ENCODE data around the gene SUSD4. TPM values are rescaled to one million over a fixed set of nuclear protein-coding genes. Genes with fewer than 3 reads are reported as not detected.

SUSD4 gene
- total RNA-seq, 1 experiment from 2014 or later: 11.9 TPM

GRCh38 chr1:223189525-223189902 lies 174.5 kb downstream of the SUSD4 start:
- in situ Hi-C loops (cut with HindIII; ENCODE audit: low pct_unique_long_range_greater_than_20kb, low sequenced_read_pairs): no loop called here
- DNase-seq (ENCODE audit: low read depth): no peak

- in situ Hi-C loops (cut with HindIII; ENCODE audit: low pct_unique_long_range_greater_than_20kb, low sequenced_read_pairs): no loop called here
- DNase-seq (ENCODE audit: low read depth): no peak
Measured at GRCh38 chr1:223188618-223189356, 175.2 kb downstream of the SUSD4 start.

- no peak for DNase-seq (ENCODE audit: low read depth)
- in situ Hi-C loops (cut with HindIII; ENCODE audit: low pct_unique_long_range_greater_than_20kb, low sequenced_read_pairs): no loop called here
Measured at GRCh38 chr1:223186800-223187199, 177.2 kb downstream of the SUSD4 start.

- no peak for DNase-seq (ENCODE audit: low read depth)
- in situ Hi-C loops (cut with HindIII; ENCODE audit: low pct_unique_long_range_greater_than_20kb, low sequenced_read_pairs): no loop called here
Measured at GRCh38 chr1:223183268-223183862, 180.6 kb downstream of the SUSD4 start.

- in situ Hi-C loops (cut with HindIII; ENCODE audit: low pct_unique_long_range_greater_than_20kb, low sequenced_read_pairs): no loop called here
- DNase-seq (ENCODE audit: low read depth): no peak
Measured at GRCh38 chr1:223180731-223181321, 183.2 kb downstream of the SUSD4 start.

- in situ Hi-C loops (cut with HindIII; ENCODE audit: low pct_unique_long_range_greater_than_20kb, low sequenced_read_pairs): no loop called here
- DNase-seq (ENCODE audit: low read depth): no peak
Measured at GRCh38 chr1:223179786-223180185, 184.2 kb downstream of the SUSD4 start.

- DNase-seq (ENCODE audit: low read depth): no peak
- in situ Hi-C loops (cut with HindIII; ENCODE audit: low pct_unique_long_range_greater_than_20kb, low sequenced_read_pairs): no loop called here
Measured at GRCh38 chr1:223179280-223179679, 184.7 kb downstream of the SUSD4 start.

GRCh38 chr1:223177681-223178080 lies 186.3 kb downstream of the SUSD4 start:
- in situ Hi-C loops (cut with HindIII; ENCODE audit: low pct_unique_long_range_greater_than_20kb, low sequenced_read_pairs): no loop called here
- no peak for DNase-seq (ENCODE audit: low read depth)

GRCh38 chr1:223176437-223176836 lies 187.5 kb downstream of the SUSD4 start:
- in situ Hi-C loops (cut with HindIII; ENCODE audit: low pct_unique_long_range_greater_than_20kb, low sequenced_read_pairs): no loop called here
- no peak for DNase-seq (ENCODE audit: low read depth)

- in situ Hi-C loops (cut with HindIII; ENCODE audit: low pct_unique_long_range_greater_than_20kb, low sequenced_read_pairs): no loop called here
- no peak for DNase-seq (ENCODE audit: low read depth)
Measured at GRCh38 chr1:223175633-223176032, 188.3 kb downstream of the SUSD4 start.

GRCh38 chr1:223175032-223175431 lies 188.9 kb downstream of the SUSD4 start:
- no peak for DNase-seq (ENCODE audit: low read depth)
- in situ Hi-C loops (cut with HindIII; ENCODE audit: low pct_unique_long_range_greater_than_20kb, low sequenced_read_pairs): no loop called here

Other genes starting within 250 kb of the SUSD4 start
- 0.64 TPM in 1 of 2 replicates, not detected in the other for gene TLR5, start 220.9 kb downstream of the SUSD4 start, total RNA-seq (2014; rRNA removed; shearing (Covaris generic); ENCODE audit: low replicate concordance)
- gene CCDC185, start 29.2 kb upstream of the SUSD4 start, total RNA-seq (2014; rRNA removed; shearing (Covaris generic); ENCODE audit: low replicate concordance): not detected in 2 replicates